ACC112 (cell line): ENCODE measurements around the gene KMT2A.

Experiments used
- H2AFZ ChIP-seq: fragments of 200-600 bp; sonication (generic); one replicate; pipeline ENCODE4 v1.6.0; 2017; ENCODE audit warnings: antibody characterized with exemption, low read length; ENCODE audit not compliant: unreplicated experiment
- H3K27ac ChIP-seq: fragments of 200-600 bp; sonication (generic); 2 replicates; pipeline ENCODE4 v1.5.1; 2014; ENCODE audit warnings: low read depth, mild to moderate bottlenecking, antibody characterized with exemption, low read length, moderate library complexity
- H3K27me3 ChIP-seq: fragments of 200-600 bp; sonication (generic); 2 replicates; pipeline ENCODE4 v1.6.1; 2014; ENCODE audit warnings: mild to moderate bottlenecking, antibody characterized with exemption, low read length, moderate library complexity, mixed read lengths; ENCODE audit not compliant: insufficient read depth
- H3K36me3 ChIP-seq: fragments of 200-600 bp; sonication (generic); 2 replicates; pipeline ENCODE4 v1.6.1; 2016; ENCODE audit warnings: mild to moderate bottlenecking, antibody characterized with exemption, low read length, moderate library complexity, mixed read lengths; ENCODE audit not compliant: insufficient read depth
- H3K4me1 ChIP-seq: fragments of 200-600 bp; sonication (generic); one replicate; pipeline ENCODE4 v1.6.1; 2016; ENCODE audit warnings: low read length, mixed read lengths; ENCODE audit not compliant: insufficient read depth, unreplicated experiment, control insufficient read depth
- H3K4me3 ChIP-seq: fragments of 200-600 bp; sonication (generic); 2 replicates; pipeline ENCODE4 v1.5.1; 2014; ENCODE audit warnings: mild to moderate bottlenecking, low read depth, low read length
- H3K79me2 ChIP-seq: fragments of 200-600 bp; sonication (generic); one replicate; pipeline ENCODE4 v1.6.0; 2016; ENCODE audit warnings: low read length; ENCODE audit not compliant: control insufficient read depth, unreplicated experiment, insufficient read depth

Gene KMT2A

DNA sequence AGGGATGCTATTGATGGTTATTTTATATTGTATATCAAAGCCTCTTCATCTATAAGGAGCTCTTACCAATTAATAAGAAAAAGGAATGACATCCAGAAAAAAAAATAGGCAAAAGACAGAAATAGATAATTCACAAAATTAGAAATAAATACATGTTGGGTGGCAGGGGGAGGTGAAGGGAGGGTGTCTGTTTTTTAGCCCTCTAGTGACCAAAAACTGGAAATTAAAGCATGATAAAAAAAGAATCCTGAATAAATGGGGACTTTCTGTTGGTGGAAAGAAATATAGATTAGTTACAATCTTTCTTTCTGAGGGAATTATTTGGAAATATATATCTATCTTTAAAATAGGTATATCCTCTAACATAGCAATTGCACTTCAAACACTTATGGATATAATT lies 49.0 kb downstream of the KMT2A start:
- Histone ChIP-seq H3K27ac (no peak overlapping the region), H3K79me2 (no peaks in the 10 kb centered on the region), H3K36me3 (peaks cover 14% of the 10 kb centered on the region), H2AFZ (no peak overlapping the region), H3K4me3 (no peak overlapping the region), H3K4me1 (no peaks in the 10 kb centered on the region), H3K27me3 (no peaks in the 10 kb centered on the region)

DNA sequence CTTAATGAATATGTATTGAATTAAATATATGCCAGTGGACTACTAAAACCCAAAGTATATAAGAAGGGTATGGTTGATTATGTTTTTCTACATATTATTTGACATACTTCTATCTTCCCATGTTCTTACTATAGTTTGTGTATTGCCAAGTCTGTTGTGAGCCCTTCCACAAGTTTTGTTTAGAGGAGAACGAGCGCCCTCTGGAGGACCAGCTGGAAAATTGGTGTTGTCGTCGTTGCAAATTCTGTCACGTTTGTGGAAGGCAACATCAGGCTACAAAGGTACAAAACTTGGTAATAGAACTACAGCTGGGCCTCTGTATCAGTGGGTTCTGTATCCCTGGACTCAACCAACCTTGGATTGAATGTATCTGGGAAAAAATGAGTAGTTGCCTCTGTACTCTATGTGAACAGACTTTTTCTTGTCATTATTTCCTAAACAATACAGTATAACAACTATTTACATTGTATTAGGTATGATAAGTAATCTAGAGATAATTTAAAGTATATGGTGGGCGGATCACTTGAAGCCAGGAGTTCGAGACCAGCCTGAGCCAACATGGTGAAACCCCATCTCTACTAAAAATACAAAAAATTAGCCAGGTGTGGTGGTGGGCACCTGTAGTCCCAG lies 52.3 kb downstream of the KMT2A start:
- H3K27me3 ChIP-seq: no peaks in the 10 kb centered on the region
- H3K79me2 ChIP-seq: no peaks in the 10 kb centered on the region
- no peak overlapping the region for H3K27ac ChIP-seq
- H3K4me3 ChIP-seq: no peak overlapping the region
- no peaks in the 10 kb centered on the region for H3K4me1 ChIP-seq
- H2AFZ ChIP-seq: no peak overlapping the region
- peaks cover 33% of the 10 kb centered on the region for H3K36me3 ChIP-seq

DNA sequence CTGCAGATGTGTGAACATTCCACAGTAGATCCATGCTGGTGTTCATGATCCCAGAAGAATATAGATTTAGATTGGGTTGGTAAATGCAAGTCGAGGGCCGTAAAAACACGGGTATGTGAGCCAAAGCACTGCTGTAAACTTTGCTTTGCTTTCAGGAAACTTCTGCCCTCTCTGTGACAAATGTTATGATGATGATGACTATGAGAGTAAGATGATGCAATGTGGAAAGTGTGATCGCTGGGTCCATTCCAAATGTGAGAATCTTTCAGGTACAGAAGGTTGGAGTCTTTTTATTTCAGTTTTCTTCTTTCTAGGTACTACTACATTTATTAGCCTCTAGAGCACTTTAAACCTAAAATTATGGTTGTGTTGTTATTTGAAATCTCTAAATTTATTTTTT lies 54.7 kb downstream of the KMT2A start:
- Histone ChIP-seq H3K36me3 (peaks cover 48% of the 10 kb centered on the region), H3K4me1 (no peaks in the 10 kb centered on the region), H3K4me3 (no peak overlapping the region), H3K27ac (no peak overlapping the region), H2AFZ (no peak overlapping the region), H3K79me2 (no peaks in the 10 kb centered on the region), H3K27me3 (no peaks in the 10 kb centered on the region)

DNA sequence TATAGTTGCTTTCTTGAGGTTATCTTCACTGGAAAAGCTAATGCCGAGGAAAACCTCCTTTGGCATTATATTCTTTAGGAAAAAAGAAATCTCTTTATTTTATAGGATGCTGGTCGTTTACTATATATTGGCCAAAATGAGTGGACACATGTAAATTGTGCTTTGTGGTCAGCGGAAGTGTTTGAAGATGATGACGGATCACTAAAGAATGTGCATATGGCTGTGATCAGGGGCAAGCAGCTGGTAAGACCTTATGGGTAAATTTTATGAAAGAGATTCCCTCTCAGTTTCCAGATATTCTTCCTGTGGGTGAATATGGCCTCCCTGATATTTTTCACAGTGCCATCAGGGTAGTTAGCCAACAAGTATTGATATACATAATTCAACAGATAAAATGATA lies 61.5 kb downstream of the KMT2A start:
- Histone ChIP-seq H3K4me1 (no peaks in the 10 kb centered on the region), H3K4me3 (no peak overlapping the region), H2AFZ (no peak overlapping the region), H3K79me2 (no peaks in the 10 kb centered on the region), H3K27ac (no peak overlapping the region), H3K36me3 (peaks cover 70% of the 10 kb centered on the region), H3K27me3 (no peaks in the 10 kb centered on the region)

DNA sequence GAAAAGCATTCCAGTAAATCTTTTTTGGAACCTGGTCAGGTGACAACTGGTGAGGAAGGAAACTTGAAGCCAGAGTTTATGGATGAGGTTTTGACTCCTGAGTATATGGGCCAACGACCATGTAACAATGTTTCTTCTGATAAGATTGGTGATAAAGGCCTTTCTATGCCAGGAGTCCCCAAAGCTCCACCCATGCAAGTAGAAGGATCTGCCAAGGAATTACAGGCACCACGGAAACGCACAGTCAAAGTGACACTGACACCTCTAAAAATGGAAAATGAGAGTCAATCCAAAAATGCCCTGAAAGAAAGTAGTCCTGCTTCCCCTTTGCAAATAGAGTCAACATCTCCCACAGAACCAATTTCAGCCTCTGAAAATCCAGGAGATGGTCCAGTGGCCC lies 66.9 kb downstream of the KMT2A start:
- Histone ChIP-seq H3K79me2 (no peaks in the 10 kb centered on the region), H3K4me3 (no peak overlapping the region), H2AFZ (no peak overlapping the region), H3K27ac (no peak overlapping the region), H3K4me1 (no peaks in the 10 kb centered on the region), H3K27me3 (no peaks in the 10 kb centered on the region), H3K36me3 (peaks cover 71% of the 10 kb centered on the region)

DNA sequence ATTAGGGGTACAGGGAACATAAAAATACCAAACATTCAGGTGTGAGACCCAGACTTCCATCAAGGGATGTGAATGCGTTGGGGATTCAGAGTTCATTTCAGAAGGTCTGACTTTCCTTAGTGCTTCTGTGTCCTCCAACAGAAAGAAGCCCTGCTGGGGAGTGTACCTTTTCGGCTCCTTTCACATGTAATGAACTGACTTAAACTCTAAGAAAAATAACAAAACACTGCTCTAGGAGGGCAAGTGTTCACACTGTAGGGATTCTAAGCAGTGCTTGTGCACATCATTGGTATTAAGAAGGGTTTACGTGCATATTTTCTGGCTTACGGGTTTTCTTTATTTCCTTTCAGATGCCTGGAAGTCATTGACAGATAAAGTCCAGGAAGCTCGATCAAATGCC lies 75.3 kb downstream of the KMT2A start:
- Histone ChIP-seq H3K27me3 (no peaks in the 10 kb centered on the region), H3K4me3 (no peak overlapping the region), H3K79me2 (no peaks in the 10 kb centered on the region), H2AFZ (no peak overlapping the region), H3K36me3 (peaks cover 54% of the 10 kb centered on the region), H3K27ac (no peak overlapping the region), H3K4me1 (no peaks in the 10 kb centered on the region)

DNA sequence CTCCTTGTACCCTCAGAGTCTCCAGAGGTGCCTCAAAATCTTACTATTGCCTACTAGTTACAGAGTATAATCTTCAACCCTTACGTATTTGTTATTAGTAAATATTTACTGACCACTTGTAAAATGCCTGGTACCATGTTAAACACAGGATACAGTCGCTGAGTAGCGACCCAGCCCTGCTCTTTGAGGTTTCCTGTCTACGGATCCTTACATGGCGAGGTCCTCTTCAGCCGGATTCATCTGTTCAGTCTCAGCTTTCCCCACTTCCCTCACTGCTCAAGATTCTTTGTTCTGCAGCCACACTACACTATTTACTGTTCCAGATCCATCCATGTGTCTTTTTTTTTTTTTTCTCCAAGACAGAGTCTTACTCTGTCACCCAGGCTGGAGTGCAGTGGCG lies 77.8 kb downstream of the KMT2A start:
- Histone ChIP-seq H3K79me2 (no peaks in the 10 kb centered on the region), H3K4me1 (no peaks in the 10 kb centered on the region), H3K4me3 (no peak overlapping the region), H3K27ac (no peak overlapping the region), H3K36me3 (peaks cover 51% of the 10 kb centered on the region), H2AFZ (no peak overlapping the region), H3K27me3 (no peaks in the 10 kb centered on the region)

DNA sequence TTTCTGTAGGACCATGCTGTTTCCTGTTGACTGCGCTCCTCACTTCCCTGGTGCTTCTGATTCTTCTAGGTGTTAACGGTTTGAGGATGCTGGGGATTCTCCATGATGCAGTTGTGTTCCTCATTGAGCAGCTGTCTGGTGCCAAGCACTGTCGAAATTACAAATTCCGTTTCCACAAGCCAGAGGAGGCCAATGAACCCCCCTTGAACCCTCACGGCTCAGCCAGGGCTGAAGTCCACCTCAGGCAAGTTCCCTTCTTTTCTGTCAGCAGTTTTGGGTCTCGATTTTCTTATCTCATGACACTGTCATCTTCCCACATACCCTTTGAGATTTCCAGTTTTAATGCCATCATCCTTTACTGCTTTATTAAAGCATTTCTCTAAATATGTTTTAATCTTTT lies 83.3 kb downstream of the KMT2A start:
- Histone ChIP-seq H2AFZ (no peak overlapping the region), H3K27ac (no peak overlapping the region), H3K4me3 (no peak overlapping the region), H3K4me1 (no peaks in the 10 kb centered on the region), H3K36me3 (peaks cover 47% of the 10 kb centered on the region), H3K79me2 (no peaks in the 10 kb centered on the region), H3K27me3 (no peaks in the 10 kb centered on the region)

DNA sequence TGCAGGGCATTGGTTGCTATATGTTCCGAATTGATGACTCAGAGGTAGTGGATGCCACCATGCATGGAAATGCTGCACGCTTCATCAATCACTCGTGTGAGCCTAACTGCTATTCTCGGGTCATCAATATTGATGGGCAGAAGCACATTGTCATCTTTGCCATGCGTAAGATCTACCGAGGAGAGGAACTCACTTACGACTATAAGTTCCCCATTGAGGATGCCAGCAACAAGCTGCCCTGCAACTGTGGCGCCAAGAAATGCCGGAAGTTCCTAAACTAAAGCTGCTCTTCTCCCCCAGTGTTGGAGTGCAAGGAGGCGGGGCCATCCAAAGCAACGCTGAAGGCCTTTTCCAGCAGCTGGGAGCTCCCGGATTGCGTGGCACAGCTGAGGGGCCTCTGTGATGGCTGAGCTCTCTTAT lies 85.6 kb downstream of the KMT2A start:
- H2AFZ ChIP-seq: no peak overlapping the region
- no peaks in the 10 kb centered on the region for H3K4me1 ChIP-seq
- H3K27ac ChIP-seq: no peak overlapping the region
- peaks cover 29% of the 10 kb centered on the region for H3K36me3 ChIP-seq
- no peaks in the 10 kb centered on the region for H3K79me2 ChIP-seq
- no peaks in the 10 kb centered on the region for H3K27me3 ChIP-seq
- H3K4me3 ChIP-seq: no peak overlapping the region

DNA sequence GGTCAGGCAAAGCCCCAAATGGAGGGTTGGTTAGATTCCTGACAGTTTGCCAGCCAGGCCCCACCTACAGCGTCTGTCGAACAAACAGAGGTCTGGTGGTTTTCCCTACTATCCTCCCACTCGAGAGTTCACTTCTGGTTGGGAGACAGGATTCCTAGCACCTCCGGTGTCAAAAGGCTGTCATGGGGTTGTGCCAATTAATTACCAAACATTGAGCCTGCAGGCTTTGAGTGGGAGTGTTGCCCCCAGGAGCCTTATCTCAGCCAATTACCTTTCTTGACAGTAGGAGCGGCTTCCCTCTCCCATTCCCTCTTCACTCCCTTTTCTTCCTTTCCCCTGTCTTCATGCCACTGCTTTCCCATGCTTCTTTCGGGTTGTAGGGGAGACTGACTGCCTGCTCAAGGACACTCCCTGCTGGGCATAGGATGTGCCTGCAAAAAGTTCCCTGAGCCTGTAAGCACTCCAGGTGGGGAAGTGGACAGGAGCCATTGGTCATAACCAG lies 86.3 kb downstream of the KMT2A start:
- Histone ChIP-seq H3K27ac (no peak overlapping the region), H3K36me3 (peaks cover 29% of the 10 kb centered on the region), H3K79me2 (no peaks in the 10 kb centered on the region), H2AFZ (no peak overlapping the region), H3K4me3 (no peak overlapping the region), H3K4me1 (no peaks in the 10 kb centered on the region), H3K27me3 (no peaks in the 10 kb centered on the region)

DNA sequence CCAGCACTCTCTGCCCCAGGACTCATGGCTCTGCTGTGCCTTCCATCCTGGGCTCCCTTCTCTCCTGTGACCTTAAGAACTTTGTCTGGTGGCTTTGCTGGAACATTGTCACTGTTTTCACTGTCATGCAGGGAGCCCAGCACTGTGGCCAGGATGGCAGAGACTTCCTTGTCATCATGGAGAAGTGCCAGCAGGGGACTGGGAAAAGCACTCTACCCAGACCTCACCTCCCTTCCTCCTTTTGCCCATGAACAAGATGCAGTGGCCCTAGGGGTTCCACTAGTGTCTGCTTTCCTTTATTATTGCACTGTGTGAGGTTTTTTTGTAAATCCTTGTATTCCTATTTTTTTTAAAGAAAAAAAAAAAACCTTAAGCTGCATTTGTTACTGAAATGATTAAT lies 88.1 kb downstream of the KMT2A start:
- no peaks in the 10 kb centered on the region for H3K27me3 ChIP-seq
- H3K79me2 ChIP-seq: no peaks in the 10 kb centered on the region
- no peak overlapping the region for H3K27ac ChIP-seq
- H3K4me3 ChIP-seq: no peak overlapping the region
- no peaks in the 10 kb centered on the region for H3K4me1 ChIP-seq
- peaks cover 21% of the 10 kb centered on the region for H3K36me3 ChIP-seq
- H2AFZ ChIP-seq: no peak overlapping the region
